MM.1S (cell line): Measurements from ENCODE around the gene LRRC15.

Experiments used
- DNase-seq: peaks from one replicate; pipeline ENCODE4 v3.0.0-alpha.2; 2015
- H2AFZ ChIP-seq: fragments of 300-600 bp; sonication (generic); 2 replicates; pipeline ENCODE4 v1.6.0; 2016; ENCODE audit warnings: antibody characterized with exemption, low read length
- H3F3A ChIP-seq: fragments of 300-600 bp; sonication (generic); 2 replicates; pipeline ENCODE4 v1.6.1; 2016; ENCODE audit warnings: mild to moderate bottlenecking, antibody characterized with exemption, low read length, moderate library complexity, mixed read lengths; ENCODE audit not compliant: insufficient read depth
- H3K27ac ChIP-seq: fragments of 300-600 bp; sonication (generic); 2 replicates; pipeline ENCODE4 v1.5.1; 2016; ENCODE audit warnings: mild to moderate bottlenecking, low read length
- H3K27me3 ChIP-seq: fragments of 300-600 bp; sonication (generic); replicated peaks from 2 replicates; pipeline ENCODE4 v1.6.0; 2016; ENCODE audit warnings: low read length; ENCODE audit not compliant: insufficient read depth
- H3K36me3 ChIP-seq: fragments of 300-600 bp; sonication (generic); replicated peaks from 2 replicates; pipeline ENCODE4 v1.6.1; 2016; ENCODE audit warnings: mild to moderate bottlenecking, low read length, mixed read lengths; ENCODE audit not compliant: insufficient read depth
- H3K4me1 ChIP-seq: fragments of 300-600 bp; sonication (generic); 2 replicates; pipeline ENCODE4 v1.6.1; 2016; ENCODE audit warnings: low read length, mixed read lengths
- H3K4me2 ChIP-seq: fragments of 300-600 bp; sonication (generic); 2 replicates; pipeline ENCODE4 v1.6.0; 2016; ENCODE audit warnings: low read depth, low read length
- H3K4me3 ChIP-seq: fragments of 300-600 bp; sonication (generic); 2 replicates; pipeline ENCODE4 v1.5.1; 2016; ENCODE audit warnings: low read length, mixed read lengths
- H3K79me2 ChIP-seq: fragments of 300-600 bp; sonication (generic); 2 replicates; pipeline ENCODE4 v1.6.1; 2016; ENCODE audit warnings: mixed run types, low read length, mixed read lengths
- H3K9ac ChIP-seq: fragments of 300-600 bp; sonication (generic); 2 replicates; pipeline ENCODE4 v1.6.1; 2016; ENCODE audit warnings: low read length, mixed read lengths
- H3K9me2 ChIP-seq: fragments of 300-600 bp; sonication (generic); replicated peaks from 2 replicates; pipeline ENCODE4 v1.6.1; 2016; ENCODE audit warnings: mild to moderate bottlenecking, low read length, mixed read lengths; ENCODE audit not compliant: insufficient read depth
- H3K9me3 ChIP-seq: fragments of 300-600 bp; sonication (generic); replicated peaks from 2 replicates; pipeline ENCODE4 v1.6.1; 2016; ENCODE audit warnings: mild to moderate bottlenecking, low read length, mixed read lengths; ENCODE audit not compliant: insufficient read depth
- H4K20me1 ChIP-seq: fragments of 300-600 bp; sonication (generic); 2 replicates; pipeline ENCODE4 v1.6.1; 2016; ENCODE audit warnings: mild to moderate bottlenecking, low read length, moderate library complexity, mixed read lengths; ENCODE audit not compliant: insufficient read depth
- CTCF ChIP-seq: fragments of 300-600 bp; sonication (generic); IDR thresholded peaks from 2 replicates; pipeline ENCODE4 v1.5.1; 2016; ENCODE audit warnings: antibody characterized with exemption, low read length, mixed read lengths
- EZH2 ChIP-seq: fragments of 300-600 bp; sonication (generic); optimal IDR thresholded peaks from 2 replicates; pipeline ENCODE3; 2017; ENCODE audit warnings: low read depth, mild to moderate bottlenecking, antibody characterized with exemption, low read length, mixed read lengths
- EZH2phosphoT487 ChIP-seq: fragments of 300-600 bp; sonication (generic); IDR thresholded peaks from 2 replicates; pipeline ENCODE4 v1.6.1; 2018; ENCODE audit warnings: antibody characterized with exemption, low read length

Gene LRRC15

GRCh38 chr3:194386648-194387047 lies 17.1 kb upstream of the LRRC15 start:
- peaks cover 44% of the 10 kb centered on the region for H3K27me3 ChIP-seq
- H3K9me2 ChIP-seq = no peaks in the 10 kb centered on the region
- no peak overlapping the region for H2AFZ ChIP-seq
- no peaks in the 10 kb centered on the region for H3K79me2 ChIP-seq
- DNase-seq = no peak
- H3K9ac ChIP-seq = no peak overlapping the region
- no peaks in the 10 kb centered on the region for H4K20me1 ChIP-seq
- TF ChIP-seq EZH2 (no peak), EZH2phosphoT487 (no peak), CTCF (no peak)
- H3K4me2 ChIP-seq = no peak overlapping the region
- no peaks in the 10 kb centered on the region for H3K9me3 ChIP-seq
- H3K4me1 ChIP-seq = no peaks in the 10 kb centered on the region
- no peaks in the 10 kb centered on the region for H3F3A ChIP-seq
- no peak overlapping the region for H3K4me3 ChIP-seq
- no peak overlapping the region for H3K27ac ChIP-seq
- no peaks in the 10 kb centered on the region for H3K36me3 ChIP-seq

GRCh38 chr3:194386066-194386465 lies 16.5 kb upstream of the LRRC15 start:
- no peaks in the 10 kb centered on the region for H3K79me2 ChIP-seq
- no peak overlapping the region for H3K4me2 ChIP-seq
- no peaks in the 10 kb centered on the region for H3K4me1 ChIP-seq
- H3K9me3 ChIP-seq = no peaks in the 10 kb centered on the region
- H3K9me2 ChIP-seq = no peaks in the 10 kb centered on the region
- no peak overlapping the region for H2AFZ ChIP-seq
- no peaks in the 10 kb centered on the region for H4K20me1 ChIP-seq
- H3K9ac ChIP-seq = no peak overlapping the region
- TF ChIP-seq EZH2phosphoT487 = no peak
- TF ChIP-seq CTCF = no peak
- TF ChIP-seq EZH2 = no peak
- no peaks in the 10 kb centered on the region for H3K36me3 ChIP-seq
- H3K4me3 ChIP-seq = no peak overlapping the region
- no peaks in the 10 kb centered on the region for H3F3A ChIP-seq
- no peak overlapping the region for H3K27ac ChIP-seq
- H3K27me3 ChIP-seq = peaks cover 45% of the 10 kb centered on the region
- DNase-seq = no peak

- Histone ChIP-seq H3K4me2 (no peak overlapping the region), H3K9me2 (no peaks in the 10 kb centered on the region), H4K20me1 (no peaks in the 10 kb centered on the region), H3F3A (no peaks in the 10 kb centered on the region), H3K4me1 (no peaks in the 10 kb centered on the region), H3K9me3 (no peaks in the 10 kb centered on the region), H2AFZ (no peak overlapping the region), H3K4me3 (no peak overlapping the region), H3K36me3 (no peaks in the 10 kb centered on the region), H3K27me3 (peaks cover 45% of the 10 kb centered on the region), H3K27ac (no peak overlapping the region), H3K9ac (no peak overlapping the region), H3K79me2 (no peaks in the 10 kb centered on the region)
- no peak for DNase-seq
- TF ChIP-seq CTCF = no peak
- TF ChIP-seq EZH2 = no peak
- TF ChIP-seq EZH2phosphoT487 = no peak
These were observed 15.0 kb upstream of the LRRC15 start for GRCh38 chr3:194384569-194385001.
